ENCODE data around the gene MGST1. TPM values are rescaled to one million over a fixed set of nuclear protein-coding genes. Genes with fewer than 3 reads are reported as not detected.

MGST1 gene
- total and polyA plus RNA-seq, 4 donors = 84.6 to 2,615 (median 1,043) TPM

DNA sequence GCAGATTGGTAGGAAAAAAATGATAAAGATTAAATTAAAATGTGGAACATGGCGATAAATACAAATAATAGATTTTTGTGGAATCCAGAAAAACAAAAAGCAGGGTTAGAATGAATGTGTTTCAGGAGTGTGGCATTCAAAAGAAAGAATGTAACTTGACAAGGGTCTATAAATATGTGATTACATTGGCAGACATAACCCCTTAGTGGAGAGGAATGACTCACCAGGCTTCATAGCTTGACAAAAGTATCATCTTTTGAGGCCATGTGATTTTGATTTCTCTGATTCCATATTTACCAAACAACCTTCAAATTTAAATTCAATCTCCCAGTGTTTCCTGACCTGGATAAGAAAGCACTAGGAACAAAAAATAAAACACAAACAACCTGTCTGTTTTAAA is 24.4 kb upstream of the MGST1 start:
- no peaks in the 10 kb centered on the region for H3K9me3 ChIP-seq (ENCODE audit: control insufficient read depth in 4 of 4, low read length in 3 of 4)
- TF ChIP-seq JUND (IDR thresholded peaks at IDR 0.05) (no peak), SP1 (IDR thresholded peaks at IDR 0.05) (no peak), EGR1 (IDR thresholded peaks at IDR 0.05; ENCODE audit: low read depth in 2 of 2) (no peak), FOXA2 (IDR thresholded peaks at IDR 0.05) (no peak), HNF4A (conservative IDR thresholded peaks at IDR 0.05) (no peak), NR2F2 (IDR thresholded peaks at IDR 0.05) (no peak), FOXA1 (IDR thresholded peaks at IDR 0.05) (no peak), GABPA (IDR thresholded peaks at IDR 0.05 in 1 of 2, conservative IDR thresholded peaks at IDR 0.05 in 1 of 2) (no peak), RXRA (IDR thresholded peaks at IDR 0.05) (no peak), TAF1 (conservative IDR thresholded peaks at IDR 0.05) (no peak), YY1 (IDR thresholded peaks at IDR 0.05) (no peak), RAD21 (IDR thresholded peaks at IDR 0.05) (no peak), HNF4G (IDR thresholded peaks at IDR 0.05) (no peak)
- TF ChIP-seq, protein P1, sequence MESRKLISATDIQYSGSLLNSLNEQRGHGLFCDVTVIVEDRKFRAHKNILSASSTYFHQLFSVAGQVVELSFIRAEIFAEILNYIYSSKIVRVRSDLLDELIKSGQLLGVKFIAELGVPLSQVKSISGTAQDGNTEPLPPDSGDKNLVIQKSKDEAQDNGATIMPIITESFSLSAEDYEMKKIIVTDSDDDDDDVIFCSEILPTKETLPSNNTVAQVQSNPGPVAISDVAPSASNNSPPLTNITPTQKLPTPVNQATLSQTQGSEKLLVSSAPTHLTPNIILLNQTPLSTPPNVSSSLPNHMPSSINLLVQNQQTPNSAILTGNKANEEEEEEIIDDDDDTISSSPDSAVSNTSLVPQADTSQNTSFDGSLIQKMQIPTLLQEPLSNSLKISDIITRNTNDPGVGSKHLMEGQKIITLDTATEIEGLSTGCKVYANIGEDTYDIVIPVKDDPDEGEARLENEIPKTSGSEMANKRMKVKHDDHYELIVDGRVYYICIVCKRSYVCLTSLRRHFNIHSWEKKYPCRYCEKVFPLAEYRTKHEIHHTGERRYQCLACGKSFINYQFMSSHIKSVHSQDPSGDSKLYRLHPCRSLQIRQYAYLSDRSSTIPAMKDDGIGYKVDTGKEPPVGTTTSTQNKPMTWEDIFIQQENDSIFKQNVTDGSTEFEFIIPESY (IDR thresholded peaks at IDR 0.05) = no peak
- TF ChIP-seq, protein P2, sequence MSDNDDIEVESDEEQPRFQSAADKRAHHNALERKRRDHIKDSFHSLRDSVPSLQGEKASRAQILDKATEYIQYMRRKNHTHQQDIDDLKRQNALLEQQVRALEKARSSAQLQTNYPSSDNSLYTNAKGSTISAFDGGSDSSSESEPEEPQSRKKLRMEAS (IDR thresholded peaks at IDR 0.05) = no peak
- TF ChIP-seq, protein P3, sequence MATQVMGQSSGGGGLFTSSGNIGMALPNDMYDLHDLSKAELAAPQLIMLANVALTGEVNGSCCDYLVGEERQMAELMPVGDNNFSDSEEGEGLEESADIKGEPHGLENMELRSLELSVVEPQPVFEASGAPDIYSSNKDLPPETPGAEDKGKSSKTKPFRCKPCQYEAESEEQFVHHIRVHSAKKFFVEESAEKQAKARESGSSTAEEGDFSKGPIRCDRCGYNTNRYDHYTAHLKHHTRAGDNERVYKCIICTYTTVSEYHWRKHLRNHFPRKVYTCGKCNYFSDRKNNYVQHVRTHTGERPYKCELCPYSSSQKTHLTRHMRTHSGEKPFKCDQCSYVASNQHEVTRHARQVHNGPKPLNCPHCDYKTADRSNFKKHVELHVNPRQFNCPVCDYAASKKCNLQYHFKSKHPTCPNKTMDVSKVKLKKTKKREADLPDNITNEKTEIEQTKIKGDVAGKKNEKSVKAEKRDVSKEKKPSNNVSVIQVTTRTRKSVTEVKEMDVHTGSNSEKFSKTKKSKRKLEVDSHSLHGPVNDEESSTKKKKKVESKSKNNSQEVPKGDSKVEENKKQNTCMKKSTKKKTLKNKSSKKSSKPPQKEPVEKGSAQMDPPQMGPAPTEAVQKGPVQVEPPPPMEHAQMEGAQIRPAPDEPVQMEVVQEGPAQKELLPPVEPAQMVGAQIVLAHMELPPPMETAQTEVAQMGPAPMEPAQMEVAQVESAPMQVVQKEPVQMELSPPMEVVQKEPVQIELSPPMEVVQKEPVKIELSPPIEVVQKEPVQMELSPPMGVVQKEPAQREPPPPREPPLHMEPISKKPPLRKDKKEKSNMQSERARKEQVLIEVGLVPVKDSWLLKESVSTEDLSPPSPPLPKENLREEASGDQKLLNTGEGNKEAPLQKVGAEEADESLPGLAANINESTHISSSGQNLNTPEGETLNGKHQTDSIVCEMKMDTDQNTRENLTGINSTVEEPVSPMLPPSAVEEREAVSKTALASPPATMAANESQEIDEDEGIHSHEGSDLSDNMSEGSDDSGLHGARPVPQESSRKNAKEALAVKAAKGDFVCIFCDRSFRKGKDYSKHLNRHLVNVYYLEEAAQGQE (IDR thresholded peaks at IDR 0.05) = no peak
- TF ChIP-seq, protein P4, sequence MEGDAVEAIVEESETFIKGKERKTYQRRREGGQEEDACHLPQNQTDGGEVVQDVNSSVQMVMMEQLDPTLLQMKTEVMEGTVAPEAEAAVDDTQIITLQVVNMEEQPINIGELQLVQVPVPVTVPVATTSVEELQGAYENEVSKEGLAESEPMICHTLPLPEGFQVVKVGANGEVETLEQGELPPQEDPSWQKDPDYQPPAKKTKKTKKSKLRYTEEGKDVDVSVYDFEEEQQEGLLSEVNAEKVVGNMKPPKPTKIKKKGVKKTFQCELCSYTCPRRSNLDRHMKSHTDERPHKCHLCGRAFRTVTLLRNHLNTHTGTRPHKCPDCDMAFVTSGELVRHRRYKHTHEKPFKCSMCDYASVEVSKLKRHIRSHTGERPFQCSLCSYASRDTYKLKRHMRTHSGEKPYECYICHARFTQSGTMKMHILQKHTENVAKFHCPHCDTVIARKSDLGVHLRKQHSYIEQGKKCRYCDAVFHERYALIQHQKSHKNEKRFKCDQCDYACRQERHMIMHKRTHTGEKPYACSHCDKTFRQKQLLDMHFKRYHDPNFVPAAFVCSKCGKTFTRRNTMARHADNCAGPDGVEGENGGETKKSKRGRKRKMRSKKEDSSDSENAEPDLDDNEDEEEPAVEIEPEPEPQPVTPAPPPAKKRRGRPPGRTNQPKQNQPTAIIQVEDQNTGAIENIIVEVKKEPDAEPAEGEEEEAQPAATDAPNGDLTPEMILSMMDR (IDR thresholded peaks at IDR 0.05; ENCODE audit: low read depth, low read length, missing input control) = no peak
- TF ChIP-seq, protein P5, sequence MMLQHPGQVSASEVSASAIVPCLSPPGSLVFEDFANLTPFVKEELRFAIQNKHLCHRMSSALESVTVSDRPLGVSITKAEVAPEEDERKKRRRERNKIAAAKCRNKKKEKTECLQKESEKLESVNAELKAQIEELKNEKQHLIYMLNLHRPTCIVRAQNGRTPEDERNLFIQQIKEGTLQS (IDR thresholded peaks at IDR 0.05) = no peak
- H3K36me3 ChIP-seq (ENCODE audit: control insufficient read depth in 4 of 4, insufficient read depth in 3 of 4, low read depth in 1 of 4, low read length in 3 of 4) = no peaks in the 10 kb centered on the region
- no peak overlapping the region for H3K4me3 ChIP-seq (ENCODE audit: low read depth in 1 of 3, low read length in 3 of 3)
- no peaks in the 10 kb centered on the region for H3K4me1 ChIP-seq (ENCODE audit: control insufficient read depth in 4 of 4, insufficient read depth in 4 of 4, low read length in 3 of 4)
- no peak for DNase-seq (ENCODE audit: low spot score)
- H3K27me3 ChIP-seq (ENCODE audit: control insufficient read depth in 4 of 4, insufficient read depth in 4 of 4, low read length in 3 of 4) = no peaks in the 10 kb centered on the region
- no peak overlapping the region for H3K27ac ChIP-seq (ENCODE audit: low read depth in 1 of 2, low read length in 2 of 2)
- H3K9ac ChIP-seq (ENCODE audit: low read depth in 1 of 2, low read length in 2 of 2) = no peak overlapping the region
- 94% methylated on average over 1 of the region's 1 CpG for WGBS
